Activated naive CD4-positive, alpha-beta T cell treated with anti-CD3 and anti-CD28 coated beads, Interleukin-2, amount 50 U/mL, for 16 hours (primary cell): ENCODE results near the gene TLR5.

Experiments used
- DNase-seq: peaks from one replicate; pipeline ENCODE4 v3.0.0-alpha.2; 2020

The TLR5 gene

GRCh38 chr1:223109581-223110026 is 33.4 kb downstream of the TLR5 start:
- DNase-seq = no peak

- DNase-seq = no peak
These were observed 36.2 kb downstream of the TLR5 start for GRCh38 chr1:223106856-223107255.

GRCh38 chr1:223105568-223105967 is 37.5 kb downstream of the TLR5 start:
- no peak for DNase-seq

GRCh38 chr1:223102797-223103533 is 40.1 kb downstream of the TLR5 start:
- no peak for DNase-seq

GRCh38 chr1:223097713-223098112 is 45.3 kb downstream of the TLR5 start:
- no peak for DNase-seq

- no peak for DNase-seq
These were observed 47.2 kb downstream of the TLR5 start for GRCh38 chr1:223095870-223096269.

- DNase-seq = no peak
These were observed 51.2 kb downstream of the TLR5 start for GRCh38 chr1:223091896-223092295.

- DNase-seq = no peak
These were observed 53.8 kb downstream of the TLR5 start for GRCh38 chr1:223089250-223089649.

GRCh38 chr1:223088713-223089240 is 54.3 kb downstream of the TLR5 start:
- no peak for DNase-seq

GRCh38 chr1:223087291-223088255 is 55.5 kb downstream of the TLR5 start:
- no peak for DNase-seq

GRCh38 chr1:223084464-223084866 is 58.6 kb downstream of the TLR5 start:
- DNase-seq = no peak

GRCh38 chr1:223083831-223084230 is 59.2 kb downstream of the TLR5 start:
- DNase-seq = no peak

GRCh38 chr1:223082914-223083313 is 60.1 kb downstream of the TLR5 start:
- no peak for DNase-seq

GRCh38 chr1:223081181-223081994 is 61.7 kb downstream of the TLR5 start:
- DNase-seq = peak; percentile 78

- no peak for DNase-seq
These were observed 63.5 kb downstream of the TLR5 start for GRCh38 chr1:223079498-223079897.

GRCh38 chr1:223077247-223077833 is 65.7 kb downstream of the TLR5 start:
- DNase-seq = no peak

- no peak for DNase-seq
These were observed 66.7 kb downstream of the TLR5 start for GRCh38 chr1:223076362-223076761.

GRCh38 chr1:223075834-223076233 is 67.2 kb downstream of the TLR5 start:
- no peak for DNase-seq

GRCh38 chr1:223074445-223075300 is 68.4 kb downstream of the TLR5 start:
- DNase-seq = no peak

- no peak for DNase-seq
These were observed 74.0 kb downstream of the TLR5 start for GRCh38 chr1:223068900-223069665.

GRCh38 chr1:223067914-223068313 is 75.1 kb downstream of the TLR5 start:
- DNase-seq = no peak
